Type B pancreatic cell (in vitro differentiated cells): ENCODE measurements around the gene GTF2H3. TPM values are rescaled to one million over a fixed set of nuclear protein-coding genes. Genes with fewer than 3 reads are reported as not detected.

Experiments
- DNase-seq: peaks from one replicate; pipeline ENCODE4 v3.0.0; 2021; ENCODE audit warnings: mixed read lengths; ENCODE audit not compliant: unreplicated experiment; ENCODE audit errors: extremely low spot score
- H3K27ac Mint-ChIP-seq: 2 replicates; pipeline ENCODE4 v1.8.0; 2021; ENCODE audit warnings: mild to moderate bottlenecking, mixed read lengths
- H3K27me3 Mint-ChIP-seq: 2 replicates; pipeline ENCODE4 v1.8.0; 2021; ENCODE audit warnings: mixed read lengths
- H3K36me3 Mint-ChIP-seq: 2 replicates; pipeline ENCODE4 v1.8.0; 2021; ENCODE audit warnings: mixed read lengths
- H3K4me1 Mint-ChIP-seq: one replicate; pipeline ENCODE4 v1.8.0; 2021; ENCODE audit warnings: mixed read lengths; ENCODE audit not compliant: unreplicated experiment
- H3K4me3 Mint-ChIP-seq: 2 replicates; pipeline ENCODE4 v1.8.0; 2021; ENCODE audit warnings: mild to moderate bottlenecking, mixed read lengths
- H3K9me3 Mint-ChIP-seq: 2 replicates; pipeline ENCODE4 v1.8.0; 2021; ENCODE audit warnings: mixed read lengths
- long read RNA-seq: library from polyadenylated mRNA; unstranded; transcript quantifications from one replicate; pipeline ENCODE4 v2.0.0, GENCODE V29; 2020
- total RNA-seq: library from RNA; stranded (reverse); gene quantifications from 2 replicates; pipeline ENCODE4 v1.2.1, GENCODE V29; 2021; ENCODE audit warnings: low replicate concordance
- TF ChIP-seq, protein P1 (sequence below): fragments of 200-600 bp; sonication (generic); conservative IDR thresholded peaks from 2 replicates; pipeline ENCODE4 v1.5.0; 2021; ENCODE audit warnings: antibody characterized with exemption, mild to moderate bottlenecking

GTF2H3 gene
- total RNA-seq, result 32.0 and 33.6 TPM in 2 replicates
- long read RNA-seq, transcript GTF2H3-212 (13 exons, 3,329 nt), result major isoform, 21 of 34 reads
- long read RNA-seq, partial matches to known transcripts, result 3 of 34 reads
- long read RNA-seq, other reads (novel, unspliced or antisense), result 7 of 34 reads

DNA sequence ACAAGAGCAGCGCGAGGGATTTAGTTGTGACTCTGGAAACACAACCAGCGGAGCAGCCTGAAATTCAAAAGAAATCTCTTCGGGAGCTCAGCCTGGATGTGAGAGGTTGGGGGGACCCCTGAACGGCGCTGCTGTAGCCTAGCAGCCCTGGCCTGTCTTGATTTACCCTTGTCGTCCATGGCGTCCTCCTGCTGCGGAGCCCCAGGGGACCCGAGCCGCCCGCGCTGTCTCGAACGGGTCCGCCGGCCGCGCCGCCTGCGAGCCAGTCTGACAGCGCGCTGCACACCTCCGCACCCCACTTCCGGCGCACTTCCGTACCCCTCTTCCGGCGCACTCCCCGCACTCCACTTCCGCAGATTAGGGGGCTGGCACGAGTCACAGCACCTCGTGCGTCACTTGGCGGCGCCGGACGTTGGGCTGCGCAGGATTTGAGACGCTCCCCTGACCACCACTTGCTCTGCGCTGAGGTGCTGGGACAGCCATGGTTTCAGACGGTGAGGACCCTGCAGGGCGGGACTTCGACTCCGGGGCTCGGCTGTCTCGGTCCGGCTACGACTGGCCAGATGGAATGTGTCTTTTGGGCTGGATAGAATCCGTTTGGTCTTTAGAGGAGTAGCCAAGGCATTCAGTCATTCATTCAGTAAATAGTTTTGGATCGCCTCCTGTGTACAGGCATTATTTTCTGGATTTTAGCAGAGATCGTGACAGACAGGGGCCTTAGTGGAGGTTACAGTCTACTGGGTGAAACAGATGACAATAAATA, at the start of gene GTF2H3, which contains the start of gene EIF2B1:
TSS of gene GTF2H3 (plus strand) at position 451 of the 763 bp plus-strand sequence. CDS start at position 482, 31 bp downstream.
TSS of gene EIF2B1 (minus strand) at position 308 of the 763 bp plus-strand sequence. CDS start at position 179, 129 bp downstream.
- Mint-ChIP-seq H3K27ac (peak within 1 kb of the TSS; percentile 95), H3K4me1 (peaks cover 11% of the 10 kb centered on the region), H3K27me3 (no peaks in the 10 kb centered on the region)

DNA sequence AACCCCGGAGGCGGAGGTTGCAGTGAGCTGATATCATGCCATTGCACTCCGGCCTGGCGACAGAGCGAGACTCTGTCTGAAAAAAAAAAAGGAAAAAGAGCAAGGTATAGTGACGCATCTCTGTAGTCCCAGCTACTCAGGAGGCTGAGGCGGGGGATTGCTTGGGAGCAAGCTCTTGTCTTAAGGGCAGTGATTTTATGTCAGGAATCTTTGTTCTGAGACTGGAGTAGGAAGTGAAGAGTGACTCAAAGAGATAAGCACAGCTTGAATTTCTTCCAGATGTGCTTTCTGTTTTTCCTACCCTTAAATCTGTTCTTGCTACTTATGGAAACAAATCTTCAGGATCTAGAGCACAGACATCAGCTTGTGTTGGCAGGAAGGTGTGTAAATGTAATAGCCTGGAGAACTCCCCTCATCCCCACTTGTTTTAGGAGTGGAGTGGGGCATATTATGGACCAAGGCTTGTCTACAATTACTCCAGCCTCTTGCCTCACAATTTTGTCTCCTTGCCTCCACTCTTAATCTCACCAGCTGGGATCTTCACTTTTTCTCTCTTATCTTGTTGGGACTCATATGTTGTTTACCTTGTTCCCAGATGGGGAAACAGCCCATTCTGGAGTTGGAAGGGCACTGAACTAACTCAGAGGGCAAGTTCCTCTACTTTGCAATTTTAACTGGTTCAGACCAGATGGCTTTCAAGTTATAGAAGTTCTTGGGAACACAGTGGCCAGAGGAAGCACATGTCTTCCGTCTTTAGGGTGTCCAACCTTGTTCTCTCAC, 41.7 kb upstream of the GTF2H3 start:
- H3K4me1 Mint-ChIP-seq, result peaks cover 10% of the 10 kb centered on the region
- no peak for DNase-seq
- TF ChIP-seq, protein P1, sequence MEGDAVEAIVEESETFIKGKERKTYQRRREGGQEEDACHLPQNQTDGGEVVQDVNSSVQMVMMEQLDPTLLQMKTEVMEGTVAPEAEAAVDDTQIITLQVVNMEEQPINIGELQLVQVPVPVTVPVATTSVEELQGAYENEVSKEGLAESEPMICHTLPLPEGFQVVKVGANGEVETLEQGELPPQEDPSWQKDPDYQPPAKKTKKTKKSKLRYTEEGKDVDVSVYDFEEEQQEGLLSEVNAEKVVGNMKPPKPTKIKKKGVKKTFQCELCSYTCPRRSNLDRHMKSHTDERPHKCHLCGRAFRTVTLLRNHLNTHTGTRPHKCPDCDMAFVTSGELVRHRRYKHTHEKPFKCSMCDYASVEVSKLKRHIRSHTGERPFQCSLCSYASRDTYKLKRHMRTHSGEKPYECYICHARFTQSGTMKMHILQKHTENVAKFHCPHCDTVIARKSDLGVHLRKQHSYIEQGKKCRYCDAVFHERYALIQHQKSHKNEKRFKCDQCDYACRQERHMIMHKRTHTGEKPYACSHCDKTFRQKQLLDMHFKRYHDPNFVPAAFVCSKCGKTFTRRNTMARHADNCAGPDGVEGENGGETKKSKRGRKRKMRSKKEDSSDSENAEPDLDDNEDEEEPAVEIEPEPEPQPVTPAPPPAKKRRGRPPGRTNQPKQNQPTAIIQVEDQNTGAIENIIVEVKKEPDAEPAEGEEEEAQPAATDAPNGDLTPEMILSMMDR, result no peak
- no peak overlapping the region for H3K27ac Mint-ChIP-seq
- H3K36me3 Mint-ChIP-seq, result peaks cover 5% of the 10 kb centered on the region
- no peak overlapping the region for H3K4me3 Mint-ChIP-seq
- no peaks in the 10 kb centered on the region for H3K9me3 Mint-ChIP-seq
- no peaks in the 10 kb centered on the region for H3K27me3 Mint-ChIP-seq

More for the DNA sequence above, at the start of gene GTF2H3, which contains the start of gene EIF2B1:
- Mint-ChIP-seq H3K9me3 (no peaks in the 10 kb centered on the region), H3K4me3 (peak within 1 kb of the TSS; percentile 98), H3K36me3 (peaks cover 6% of the 10 kb centered on the region)
- TF ChIP-seq, protein P1, result peak; percentile 0
- peak; percentile 96 for DNase-seq

DNA sequence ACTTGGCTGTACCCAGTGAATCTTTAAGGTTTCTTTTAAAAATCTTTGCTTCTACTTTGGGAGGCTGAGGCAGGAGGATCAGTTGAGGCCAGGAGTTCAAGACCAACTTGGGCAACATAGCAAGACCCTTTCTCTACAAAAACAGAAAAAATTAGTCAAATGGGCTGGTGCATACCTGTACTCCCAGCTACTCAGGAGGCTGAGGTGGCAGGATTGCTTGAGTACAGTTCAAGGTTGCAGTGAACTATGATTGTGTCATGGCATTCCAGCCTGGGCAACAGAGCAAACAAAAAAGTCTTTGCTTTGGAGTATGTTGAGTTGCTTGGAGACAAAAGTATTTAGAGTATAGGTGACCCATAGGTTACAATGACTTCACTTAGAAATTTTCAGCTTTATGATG, 37.9 kb upstream of the GTF2H3 start:
- H3K36me3 Mint-ChIP-seq, result no peaks in the 10 kb centered on the region
- H3K9me3 Mint-ChIP-seq, result no peaks in the 10 kb centered on the region
- no peak for DNase-seq
- peaks cover 4% of the 10 kb centered on the region for H3K4me1 Mint-ChIP-seq
- no peak overlapping the region for H3K4me3 Mint-ChIP-seq
- no peak overlapping the region for H3K27ac Mint-ChIP-seq
- no peaks in the 10 kb centered on the region for H3K27me3 Mint-ChIP-seq
- TF ChIP-seq, protein P1, result no peak

DNA sequence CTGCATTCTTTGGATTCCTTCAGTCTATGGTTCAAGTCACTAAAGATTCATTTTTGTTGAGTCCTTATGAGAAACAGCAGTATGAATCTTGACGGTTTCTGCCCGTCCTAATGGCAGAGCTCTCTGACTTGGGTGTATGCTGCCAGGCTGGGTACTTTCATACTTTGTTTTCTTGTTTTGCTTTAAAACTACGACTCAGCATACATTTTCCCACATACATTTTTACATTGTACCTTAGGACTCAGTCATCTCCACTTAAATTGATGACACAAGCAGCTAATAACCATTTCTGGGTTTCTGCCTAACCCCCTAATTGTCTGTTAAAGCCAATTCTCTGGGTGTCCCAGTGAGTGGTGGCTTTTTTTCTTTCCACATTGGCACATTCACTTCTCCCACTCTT, 36.5 kb upstream of the GTF2H3 start:
- Mint-ChIP-seq H3K27me3 (no peaks in the 10 kb centered on the region), H3K27ac (no peak overlapping the region), H3K4me1 (peaks cover 4% of the 10 kb centered on the region), H3K4me3 (no peak overlapping the region), H3K9me3 (no peaks in the 10 kb centered on the region), H3K36me3 (no peaks in the 10 kb centered on the region)
- no peak for DNase-seq
- TF ChIP-seq, protein P1, result no peak

DNA sequence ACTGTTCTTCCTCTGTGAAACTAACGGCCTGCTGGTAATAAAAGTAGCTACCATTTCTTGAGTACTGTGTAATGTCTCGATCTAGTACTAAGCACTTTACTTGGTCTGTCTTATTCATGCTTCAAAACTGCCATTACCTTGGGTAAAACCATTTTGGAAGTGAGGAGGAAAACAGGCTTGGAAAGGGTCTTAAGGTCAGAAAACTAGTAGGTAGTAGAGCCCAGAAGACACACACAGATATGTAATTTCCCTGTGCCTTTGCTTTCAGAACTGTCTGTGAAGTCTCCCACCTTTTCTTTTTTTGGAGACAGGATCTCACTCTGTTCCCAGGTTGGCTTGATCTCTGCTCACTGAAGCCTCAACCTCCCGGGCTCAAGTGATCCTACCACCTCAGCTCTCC, 35.1 kb upstream of the GTF2H3 start:
- H3K4me1 Mint-ChIP-seq, result peaks cover 13% of the 10 kb centered on the region
- H3K4me3 Mint-ChIP-seq, result no peak overlapping the region
- H3K36me3 Mint-ChIP-seq, result peaks cover 7% of the 10 kb centered on the region
- DNase-seq, result no peak
- TF ChIP-seq, protein P1, result no peak
- H3K9me3 Mint-ChIP-seq, result no peaks in the 10 kb centered on the region
- no peak overlapping the region for H3K27ac Mint-ChIP-seq
- no peaks in the 10 kb centered on the region for H3K27me3 Mint-ChIP-seq
